Jurkat, Clone E6-1 (cell line): ENCODE results near the gene TSPAN17.
A peak's percentile ranks its signal among the peaks of the same experiment; 100 is the strongest.

Source experiments
- DNase-seq: peaks from one replicate; pipeline ENCODE4 v3.0.0-alpha.2; 2011; ENCODE audit warnings: low read depth, low spot score
- H3K4me3 ChIP-seq: 2 replicates; pipeline ENCODE4 v1.5.1; 2011; ENCODE audit warnings: mild to moderate bottlenecking, low read length, control low read depth, moderate library complexity

TSPAN17 gene

GRCh38 chr5:176636426-176636825 is 10.9 kb upstream of the TSPAN17 start:
- H3K4me3 ChIP-seq, result no peak overlapping the region
- no peak for DNase-seq

GRCh38 chr5:176637556-176637955 is 9.7 kb upstream of the TSPAN17 start:
- H3K4me3 ChIP-seq, result no peak overlapping the region
- DNase-seq, result no peak

- no peak overlapping the region for H3K4me3 ChIP-seq
- DNase-seq, result no peak
These were observed 8.8 kb upstream of the TSPAN17 start for GRCh38 chr5:176638437-176638836.

- no peak for DNase-seq
- no peak overlapping the region for H3K4me3 ChIP-seq
These were observed 8.1 kb upstream of the TSPAN17 start for GRCh38 chr5:176639208-176639607.

GRCh38 chr5:176639981-176640380 is 7.3 kb upstream of the TSPAN17 start:
- no peak overlapping the region for H3K4me3 ChIP-seq
- DNase-seq, result no peak

GRCh38 chr5:176640616-176641015 is 6.7 kb upstream of the TSPAN17 start:
- no peak overlapping the region for H3K4me3 ChIP-seq
- no peak for DNase-seq

- H3K4me3 ChIP-seq, result no peak overlapping the region
- DNase-seq, result no peak
These were observed 4.4 kb upstream of the TSPAN17 start for GRCh38 chr5:176642675-176643490.

GRCh38 chr5:176643491-176644219 is 3.6 kb upstream of the TSPAN17 start:
- H3K4me3 ChIP-seq, result no peak overlapping the region
- no peak for DNase-seq

GRCh38 chr5:176644294-176644693 is 3.0 kb upstream of the TSPAN17 start:
- no peak for DNase-seq
- H3K4me3 ChIP-seq, result no peak overlapping the region

GRCh38 chr5:176644878-176645670 is 2.2 kb upstream of the TSPAN17 start:
- no peak overlapping the region for H3K4me3 ChIP-seq
- DNase-seq, result no peak

GRCh38 chr5:176646049-176646706 is 1.1 kb upstream of the TSPAN17 start:
- H3K4me3 ChIP-seq, result peak overlapping the region; percentile 67
- DNase-seq, result no peak

- H3K4me3 ChIP-seq, result peak overlapping the region; percentile 67
- DNase-seq, result no peak
These were observed 616 bp upstream of the TSPAN17 start for GRCh38 chr5:176646707-176647029.

GRCh38 chr5:176647843-176648473 is 674 bp downstream of the TSPAN17 start:
- H3K4me3 ChIP-seq, result peak overlapping the region; percentile 67
- DNase-seq, result no peak

- H3K4me3 ChIP-seq, result no peak overlapping the region
- DNase-seq, result no peak
These were observed 1.4 kb downstream of the TSPAN17 start for GRCh38 chr5:176648474-176649194.

- no peak for DNase-seq
- H3K4me3 ChIP-seq, result no peak overlapping the region
These were observed 3.1 kb downstream of the TSPAN17 start for GRCh38 chr5:176650354-176650884.

GRCh38 chr5:176651472-176651980 is 4.2 kb downstream of the TSPAN17 start:
- DNase-seq, result no peak
- no peak overlapping the region for H3K4me3 ChIP-seq

GRCh38 chr5:176652136-176652535 is 4.9 kb downstream of the TSPAN17 start:
- H3K4me3 ChIP-seq, result no peak overlapping the region
- DNase-seq, result no peak
